ENCODE results near the gene BRMS1.
"Not testable (repeated sequence)": the region's sequence is repeated elsewhere in the genome, so short reads cannot be mapped to it uniquely, and the experiment has no call there.

The BRMS1 gene

GRCh38 chr11:66335531-66336233 is 9.2 kb downstream of the BRMS1 start:
- DNase-seq: no peak

DNA sequence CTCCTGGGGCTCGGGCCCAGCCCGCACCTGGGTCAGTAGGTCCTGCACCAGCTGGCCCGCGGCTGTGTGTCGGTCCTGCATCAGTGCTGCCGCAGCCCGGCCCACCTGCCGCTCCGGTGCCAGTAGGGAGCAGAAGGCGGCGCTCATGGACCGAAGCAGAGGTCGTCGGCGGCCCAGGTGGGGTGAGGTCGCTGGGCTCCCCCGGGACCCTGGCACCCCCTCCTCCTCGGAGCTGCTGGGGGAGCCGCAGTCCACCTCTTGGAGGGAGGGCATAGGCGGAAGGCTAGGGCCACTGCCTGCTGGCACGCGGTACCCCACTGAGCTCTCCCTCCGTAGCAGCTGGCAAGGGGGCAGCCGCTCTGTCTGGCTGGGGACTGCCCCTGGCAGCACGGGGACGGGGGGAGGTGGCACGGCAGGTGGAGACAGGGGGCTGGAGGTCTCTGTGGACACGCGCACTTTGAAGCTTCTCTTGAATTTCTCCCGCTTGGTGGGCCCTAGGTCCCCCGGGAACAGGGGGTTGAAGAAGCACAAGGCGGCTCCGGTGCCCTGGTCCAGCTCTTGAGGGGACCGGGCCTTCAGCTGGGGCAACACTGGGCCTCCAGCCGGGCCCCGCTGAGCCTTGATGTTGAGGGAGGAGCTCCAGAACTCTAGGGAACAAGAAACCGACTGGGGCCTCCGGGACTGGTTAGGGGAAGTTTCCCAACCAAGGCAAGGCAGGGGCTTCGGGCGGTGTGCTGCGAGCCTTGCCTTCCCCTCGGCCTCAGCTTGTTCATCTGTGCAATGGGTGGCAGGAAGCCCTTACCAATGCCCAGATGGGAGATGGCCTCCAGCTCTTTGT is 10.1 kb downstream of the BRMS1 start:
- DNase-seq: no peak

DNA sequence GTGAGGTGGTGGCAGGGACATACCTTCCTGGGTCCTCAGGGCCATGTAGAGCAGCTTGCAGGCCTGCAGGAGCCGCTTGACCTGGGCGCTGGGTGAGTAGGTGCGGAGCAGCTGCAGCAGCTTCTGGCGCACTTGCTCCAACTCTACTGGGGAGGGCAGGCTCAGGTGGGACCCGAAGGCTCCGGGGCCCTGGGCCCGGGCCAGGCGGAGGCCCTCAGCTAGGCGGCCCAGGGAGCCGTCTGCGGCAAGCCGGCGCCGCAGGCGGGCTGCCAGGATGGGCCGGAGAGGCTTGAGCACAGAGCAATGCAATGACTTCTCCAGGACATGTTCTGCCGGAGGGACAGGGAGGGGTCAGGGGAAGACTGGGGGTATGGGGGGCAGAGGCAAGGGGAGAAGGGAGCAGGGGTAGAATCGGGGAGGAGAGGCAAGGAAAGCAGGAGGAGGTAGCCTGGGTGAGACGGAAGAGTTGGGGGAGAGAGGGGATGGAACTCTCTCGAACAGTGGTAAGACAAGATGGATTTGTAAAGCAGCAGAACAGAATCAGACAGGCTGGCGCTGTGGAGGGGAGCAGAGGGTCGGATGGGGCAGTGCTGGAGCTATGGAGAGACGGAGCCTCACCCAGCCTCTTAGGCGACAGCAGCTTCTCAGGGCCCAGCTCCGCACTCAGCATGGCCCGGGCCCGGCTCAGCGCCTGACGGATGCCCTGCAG is 10.9 kb downstream of the BRMS1 start:
- DNase-seq: no peak

DNA sequence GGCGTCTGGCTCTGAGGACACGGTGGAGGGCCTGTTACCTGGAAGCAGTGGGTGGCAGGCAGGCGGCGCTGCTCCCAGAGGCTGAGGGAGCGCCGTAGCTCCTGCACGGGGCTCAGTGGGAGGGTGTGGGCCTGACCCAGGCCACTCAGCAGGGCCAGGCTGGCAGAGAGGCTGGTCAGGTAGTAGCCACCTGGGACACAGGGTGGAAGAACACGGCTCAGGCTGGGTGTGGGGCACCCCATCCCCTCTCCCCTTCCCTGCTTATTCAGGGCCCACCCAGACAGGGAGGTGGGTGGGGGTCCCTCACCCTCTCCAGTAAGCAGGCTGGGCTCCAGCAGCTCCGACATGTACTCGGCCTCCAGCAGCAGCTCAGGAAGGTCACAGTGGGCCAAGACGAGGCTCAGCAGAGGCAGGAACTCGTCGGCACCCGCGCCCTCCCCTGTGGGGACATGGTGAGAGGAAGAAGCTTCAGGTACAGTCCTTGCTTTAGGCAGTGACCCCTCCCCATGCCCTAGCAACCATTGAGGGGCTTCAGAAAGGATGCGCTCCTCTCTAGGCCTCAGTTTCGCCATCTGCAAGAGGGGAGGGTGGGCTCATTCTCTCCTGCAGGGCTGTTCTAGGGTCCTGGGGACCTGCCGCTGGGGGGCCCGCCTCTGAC is 11.6 kb downstream of the BRMS1 start:
- no peak for DNase-seq

DNA sequence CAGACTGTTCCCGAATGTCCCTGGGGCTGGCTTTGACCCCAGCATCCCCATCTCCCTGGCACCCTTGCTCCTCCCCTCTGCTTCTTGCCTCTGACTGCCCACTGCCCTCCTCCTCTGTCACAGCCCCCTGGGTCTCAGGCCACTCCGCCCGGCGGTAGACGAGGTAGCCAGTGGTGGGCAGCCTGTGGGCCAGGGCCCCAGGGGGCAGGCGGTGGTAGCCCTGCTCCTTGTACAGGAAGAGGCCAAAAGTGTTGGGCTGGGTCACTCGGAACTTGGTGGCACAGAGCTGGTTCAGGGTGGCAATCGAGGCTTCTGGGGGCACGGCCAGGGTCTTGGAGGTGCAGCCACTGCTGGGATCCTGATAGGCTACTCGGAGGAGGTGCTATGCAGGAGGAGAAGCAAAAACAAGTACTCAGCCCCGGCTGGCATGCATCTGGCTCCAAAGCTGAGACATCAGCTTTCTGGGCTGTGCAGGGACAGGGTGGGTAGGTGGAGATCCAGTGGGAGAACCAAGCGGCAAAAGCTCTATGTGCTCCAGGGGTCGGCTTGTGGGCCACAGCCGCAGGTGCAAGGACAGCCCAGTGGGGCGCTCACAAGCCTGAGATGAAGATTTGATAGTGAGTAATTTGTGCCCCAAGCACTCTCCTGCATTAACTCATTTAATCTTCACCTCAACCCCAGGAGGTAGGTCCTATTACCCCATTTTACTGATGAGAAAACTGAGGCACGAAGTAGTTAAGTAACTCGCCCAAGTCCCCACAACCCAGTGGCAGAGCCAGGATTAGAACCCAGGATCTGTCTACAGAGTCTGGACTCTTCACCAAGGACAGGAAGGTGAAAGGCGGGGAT is 12.3 kb downstream of the BRMS1 start:
- DNase-seq: no peak

DNA sequence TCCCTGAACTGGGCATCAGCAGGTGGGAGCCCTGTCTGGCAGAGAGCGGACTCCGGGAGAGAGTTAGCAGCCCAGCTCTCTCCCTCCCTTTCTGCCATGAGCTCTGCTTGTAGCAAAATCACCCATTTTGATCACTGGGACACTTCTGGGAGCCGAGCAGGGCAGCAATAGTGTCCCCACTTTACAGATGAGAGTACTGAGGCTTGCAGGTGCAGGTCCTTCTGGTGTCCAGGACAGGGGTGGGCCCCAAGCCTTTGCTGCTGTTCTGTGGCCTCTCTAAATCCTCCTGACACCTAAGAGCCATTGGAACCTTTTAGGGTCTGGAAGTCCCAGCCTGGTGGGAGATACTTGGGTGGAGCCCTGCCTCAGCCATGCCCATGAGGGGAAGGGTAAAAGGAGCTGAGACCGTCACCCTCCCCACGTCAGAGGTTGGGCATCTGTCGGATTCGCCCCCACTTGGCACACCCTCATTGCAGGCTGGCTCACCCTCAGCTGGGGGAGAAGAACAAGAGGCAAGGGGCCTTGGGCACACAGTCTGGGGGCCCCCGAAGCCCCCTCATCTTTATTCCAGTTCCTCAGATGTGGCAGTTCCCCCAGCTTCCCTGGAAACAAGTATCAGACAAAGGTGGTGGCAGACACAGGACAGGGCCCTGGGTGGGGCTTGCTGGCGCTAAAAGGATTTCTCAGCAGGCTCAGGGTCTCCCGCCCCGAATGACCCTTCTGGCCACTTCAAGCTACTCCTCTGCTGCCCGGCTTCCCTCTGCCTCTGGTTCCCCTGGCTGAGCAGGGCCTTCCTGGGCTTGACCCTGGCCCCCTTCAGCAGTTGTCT is 13.1 kb downstream of the BRMS1 start:
- DNase-seq: no peak

DNA sequence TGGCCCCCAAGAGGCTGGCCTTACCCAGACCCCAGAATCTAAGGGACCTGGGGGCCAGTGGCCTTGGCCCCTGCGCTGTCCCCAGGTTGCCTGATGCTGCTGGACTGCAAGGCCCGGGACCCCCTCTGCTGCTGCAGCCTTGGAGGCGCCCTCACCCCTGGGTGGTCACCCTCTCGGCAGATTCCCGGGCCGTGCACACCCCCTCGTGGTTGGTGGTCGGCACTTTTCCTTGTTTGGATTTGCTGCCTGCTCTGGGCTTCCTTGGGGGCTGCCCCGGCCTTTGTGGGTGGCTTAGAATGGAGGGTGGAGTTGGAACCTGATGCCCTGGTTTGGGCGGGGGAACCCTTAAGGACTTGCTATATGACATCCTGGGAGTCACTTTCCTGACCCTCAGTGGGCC is 14.0 kb downstream of the BRMS1 start:
- no peak for DNase-seq

DNA sequence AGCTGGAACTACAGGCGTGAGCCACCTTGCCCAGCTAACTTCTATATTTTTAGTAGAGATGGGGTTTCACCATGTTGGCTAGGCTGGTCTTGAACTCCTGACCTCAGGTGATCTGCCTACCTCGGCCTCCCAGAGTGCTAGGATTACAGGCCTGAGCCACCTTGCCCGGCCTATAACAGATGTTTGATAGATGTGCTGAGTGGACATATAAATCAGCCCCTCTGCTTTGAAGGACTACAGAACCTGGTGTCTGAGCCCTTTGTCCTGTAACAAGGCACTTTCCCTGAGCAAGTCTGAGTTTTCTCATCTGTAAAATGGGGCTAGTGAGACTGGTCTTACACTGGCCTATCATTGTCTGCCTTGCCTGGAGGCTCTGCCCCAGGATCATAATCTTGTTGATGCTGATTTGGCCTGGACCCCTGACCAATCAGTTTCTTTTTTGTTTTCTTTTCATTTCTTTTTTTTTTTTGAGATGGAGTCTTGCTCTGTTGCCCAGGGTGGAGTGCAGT is 15.7 kb downstream of the BRMS1 start:
- DNase-seq: no peak

DNA sequence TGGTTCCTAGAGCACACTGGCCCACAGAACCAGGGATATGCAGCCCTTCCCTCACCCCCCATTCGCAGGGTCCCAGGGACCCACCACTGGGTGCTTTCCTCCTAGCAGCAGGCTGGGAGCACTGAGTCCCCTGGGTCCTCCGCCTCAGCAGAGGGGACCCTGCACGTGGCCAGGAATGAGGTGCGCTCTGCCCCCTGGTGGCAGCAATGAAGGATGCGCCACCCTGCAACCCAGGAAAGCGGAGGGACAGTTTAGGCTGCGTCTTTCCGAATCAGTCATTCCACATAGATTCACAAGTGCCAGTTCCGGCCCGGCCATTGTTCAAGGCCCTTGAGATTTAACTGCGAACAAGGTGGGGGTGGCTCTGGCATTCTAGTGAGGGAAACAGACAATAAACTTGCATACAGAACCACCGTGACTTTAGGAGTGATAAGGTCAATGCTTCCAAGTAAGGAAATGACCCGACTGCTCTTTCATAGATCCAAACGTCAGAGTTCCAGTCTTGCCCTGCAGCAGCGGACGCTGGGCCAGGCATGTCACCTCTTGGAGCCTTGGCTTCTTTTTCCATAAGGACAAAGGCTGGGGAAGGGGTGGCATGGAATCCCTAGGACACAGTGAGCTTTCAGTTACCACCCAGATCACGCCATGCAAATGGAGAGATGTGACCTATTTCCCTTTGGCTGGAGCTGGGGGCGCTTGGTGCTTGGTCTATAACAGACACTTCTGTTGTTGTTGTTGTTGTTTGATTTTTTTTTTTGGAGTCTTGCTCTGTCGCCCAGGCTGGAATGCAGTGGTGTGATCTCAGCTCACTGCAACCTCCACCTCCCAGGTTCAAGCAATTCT is 16.4 kb downstream of the BRMS1 start:
- DNase-seq: peak; percentile 34

DNA sequence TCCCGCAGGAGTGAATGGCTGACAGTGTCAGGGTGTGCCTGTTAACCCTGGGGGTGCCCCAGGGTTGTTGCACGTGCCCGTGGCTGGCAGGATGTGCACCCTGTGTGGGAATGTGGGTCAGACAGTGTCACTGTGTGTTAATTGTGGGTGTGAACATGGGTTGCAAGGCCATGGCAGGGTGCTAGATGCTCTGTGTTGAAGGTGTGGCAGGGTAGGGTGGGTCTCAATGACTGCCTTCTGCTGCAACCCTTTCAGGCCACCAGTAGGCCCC is 16.9 kb downstream of the BRMS1 start:
- DNase-seq: no peak

DNA sequence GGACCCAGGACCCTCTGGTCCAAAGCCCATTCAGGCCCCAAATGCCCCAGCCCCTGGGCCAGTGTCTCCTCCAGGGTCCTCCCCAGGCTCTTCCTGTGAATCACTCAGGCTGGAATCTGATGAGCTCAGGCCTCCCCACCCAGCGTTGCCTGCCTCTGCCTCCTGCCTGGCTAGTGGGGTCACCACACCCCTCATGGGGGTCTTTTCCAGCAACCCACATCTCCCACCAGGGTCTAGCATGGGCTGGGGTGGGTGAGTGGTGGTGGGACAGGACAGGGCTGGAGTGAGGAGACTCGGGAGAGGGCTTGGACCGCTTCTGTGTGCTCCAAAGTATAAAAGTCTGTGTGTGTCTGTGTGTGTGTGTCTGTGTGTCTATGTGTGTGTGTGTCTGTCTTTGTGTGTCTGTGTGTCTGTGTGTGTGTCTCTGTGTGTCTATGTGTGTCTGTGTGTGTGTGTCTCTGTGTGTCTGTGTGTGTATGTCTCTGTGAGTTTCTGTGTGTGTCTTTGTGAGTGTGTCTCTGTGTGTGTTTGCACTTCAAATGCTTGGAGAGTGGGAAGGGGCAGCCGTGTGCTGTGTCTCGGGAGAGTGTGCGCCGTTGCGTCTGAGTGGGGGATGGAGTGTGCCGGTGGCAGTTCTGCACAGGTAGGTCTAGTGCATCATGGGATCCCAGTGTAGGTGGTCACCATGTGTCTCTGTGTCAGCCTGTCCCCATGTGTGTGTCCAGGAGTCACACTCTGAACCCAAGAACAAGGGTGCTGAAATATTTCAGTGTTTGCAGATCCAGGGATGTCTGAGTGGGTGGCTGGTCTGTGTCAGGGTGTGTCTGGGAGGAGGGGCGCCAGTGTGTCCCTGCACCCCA is 17.5 kb downstream of the BRMS1 start:
- DNase-seq: no peak

DNA sequence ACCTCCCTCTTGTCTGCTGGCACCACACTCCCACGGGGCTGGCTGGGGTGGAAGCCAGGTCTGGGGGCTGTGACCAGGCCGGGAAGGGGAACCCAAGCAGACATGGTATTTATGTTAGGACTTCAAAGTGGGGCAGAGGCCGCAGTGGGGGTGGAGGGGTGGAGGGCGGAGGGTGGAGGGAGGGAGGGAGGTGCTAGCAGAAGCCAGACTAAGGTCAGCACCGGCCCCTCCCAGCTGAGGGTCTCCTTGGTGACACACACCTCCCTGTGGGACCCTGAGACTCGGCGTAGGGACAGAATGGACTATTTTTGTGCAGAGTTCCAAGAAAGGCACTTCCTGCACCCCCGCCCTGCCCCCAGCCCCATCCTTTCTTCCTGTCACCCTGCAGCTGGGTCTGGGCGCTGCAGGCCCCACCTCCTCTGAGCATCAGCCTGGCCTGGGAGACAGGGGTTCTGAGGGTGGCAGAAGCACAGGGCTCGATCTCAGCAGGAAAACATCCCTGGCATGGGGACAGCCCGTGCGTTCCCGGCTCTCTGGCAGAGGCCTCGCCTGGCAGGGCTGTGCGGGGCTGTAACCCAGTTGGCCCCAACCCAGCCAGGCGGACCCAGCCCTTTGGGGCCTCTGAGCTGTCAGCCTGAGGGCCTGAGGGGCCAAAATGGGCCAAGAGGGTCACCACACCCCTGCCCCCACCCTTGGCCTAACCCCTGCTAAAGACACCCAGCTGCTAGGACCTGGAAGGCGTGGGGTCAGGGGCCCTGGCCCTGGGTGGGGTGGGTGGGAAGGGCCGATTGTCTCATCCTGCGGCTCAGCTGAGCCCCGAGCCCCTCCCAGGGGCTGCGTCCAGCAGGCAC is 18.4 kb downstream of the BRMS1 start:
- no peak for DNase-seq

- no peak for DNase-seq
Observed at GRCh38 chr11:66325263-66325671, 19.6 kb downstream of the BRMS1 start.

GRCh38 chr11:66324664-66325063 is 20.2 kb downstream of the BRMS1 start:
- DNase-seq: no peak

DNA sequence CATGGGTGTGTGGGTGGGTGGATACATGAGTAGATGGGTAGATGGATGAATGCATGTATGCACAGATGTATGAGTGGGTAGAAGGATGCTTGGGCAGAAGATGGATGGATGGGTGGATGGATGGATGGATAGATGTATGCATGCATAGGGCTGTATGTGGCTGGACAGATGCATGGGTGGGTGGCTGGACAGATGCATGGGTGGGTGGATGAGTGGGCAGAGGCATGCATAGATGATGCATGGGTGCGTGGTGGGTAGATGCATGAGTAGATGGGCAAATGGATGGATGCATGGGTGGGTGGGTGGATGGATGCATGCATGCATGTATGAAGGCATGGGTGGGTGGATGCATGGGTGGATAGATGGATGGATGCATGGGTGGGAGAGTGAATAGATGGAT is 21.2 kb downstream of the BRMS1 start:
- DNase-seq: no peak

DNA sequence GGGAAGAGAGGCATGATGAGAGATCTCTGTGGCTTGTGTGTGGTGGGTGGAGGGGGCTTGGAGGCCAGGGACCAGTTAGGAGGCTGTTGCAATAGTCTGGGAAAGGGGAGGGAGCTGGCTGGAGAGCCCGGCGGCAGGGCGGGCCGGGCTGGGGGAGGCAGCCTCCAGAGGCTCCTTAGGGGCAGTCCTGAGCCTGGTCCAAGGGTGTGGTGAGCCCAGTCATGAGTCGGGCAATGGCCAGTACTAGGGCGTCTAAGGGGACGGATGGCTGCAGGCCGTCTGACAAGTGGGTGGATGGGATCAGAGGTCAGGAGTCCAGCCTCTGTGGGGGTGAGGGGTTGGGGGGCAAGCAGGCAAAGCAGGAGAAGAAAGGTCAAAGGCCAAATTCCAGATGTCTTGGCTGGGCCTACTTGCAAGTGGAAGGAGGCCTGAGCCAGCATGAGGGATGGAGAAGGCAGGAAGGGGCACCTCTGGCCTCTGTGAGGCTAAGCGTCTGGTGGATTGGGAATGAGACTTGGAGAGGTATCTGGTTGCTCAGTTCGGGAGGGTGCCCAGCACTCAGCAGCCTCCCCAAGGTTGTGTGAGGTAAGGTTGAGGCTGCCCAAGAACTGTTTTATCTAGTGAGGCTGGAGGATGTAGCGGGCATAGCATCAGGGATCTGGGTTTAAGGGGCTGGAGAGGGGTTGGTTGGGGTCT is 22.0 kb downstream of the BRMS1 start:
- DNase-seq: no peak

DNA sequence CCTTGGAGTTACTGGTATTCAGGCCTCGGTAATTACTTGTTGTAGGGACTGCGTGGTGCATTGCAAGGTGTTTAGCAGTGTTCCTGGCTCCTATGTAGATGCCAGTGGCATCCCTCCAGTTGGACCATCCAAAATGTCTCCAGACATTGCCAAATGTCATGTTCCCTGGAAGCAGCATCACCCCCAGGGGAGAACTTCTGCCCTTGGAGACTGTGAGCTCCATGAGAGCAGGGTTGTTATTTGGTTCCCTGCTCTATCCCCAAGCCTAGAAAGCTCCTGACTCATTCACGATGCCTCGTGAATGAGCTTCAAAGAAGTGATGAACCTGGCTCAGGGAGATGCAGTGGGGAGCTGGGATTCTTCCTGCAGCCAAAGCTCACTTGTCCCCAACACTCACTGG is 23.3 kb downstream of the BRMS1 start:
- no peak for DNase-seq

GRCh38 chr11:66320748-66321147 is 24.2 kb downstream of the BRMS1 start:
- not testable (repeated sequence) for DNase-seq

All from NCI-H748 treated with DMSO at 0.1 percent for 48 hours (cell line).